ENCODE results near the gene PLXNC1. TPM values are rescaled to one million over a fixed set of nuclear protein-coding genes. Genes with fewer than 3 reads are reported as not detected.

Gene PLXNC1
- total RNA-seq, 2 donors from 2014 or later: 11.3 to 14.1 TPM

GRCh38 chr12:94141892-94142291 lies 6.5 kb upstream of the PLXNC1 start:
- DNase-seq: no peak
- peaks cover 13% of the 10 kb centered on the region for H3K4me1 Mint-ChIP-seq (ENCODE audit: low read depth)
- H3K27ac Mint-ChIP-seq: no peak overlapping the region
- no peak for ATAC-seq (replicated peaks in 1 of 2)
- H3K27me3 Mint-ChIP-seq (ENCODE audit: low read depth): peaks cover 31% of the 10 kb centered on the region
- H3K4me3 Mint-ChIP-seq: no peak overlapping the region
- H3K9me3 Mint-ChIP-seq: no peaks in the 10 kb centered on the region
- H3K36me3 Mint-ChIP-seq (ENCODE audit: insufficient read depth in 2 of 2): no peaks in the 10 kb centered on the region

GRCh38 chr12:94143438-94143837 lies 4.9 kb upstream of the PLXNC1 start:
- DNase-seq: no peak
- no peak overlapping the region for H3K4me3 Mint-ChIP-seq
- no peak overlapping the region for H3K27ac Mint-ChIP-seq
- H3K36me3 Mint-ChIP-seq (ENCODE audit: insufficient read depth in 2 of 2): no peaks in the 10 kb centered on the region
- no peak for ATAC-seq (replicated peaks in 1 of 2)
- H3K9me3 Mint-ChIP-seq: no peaks in the 10 kb centered on the region
- peaks cover 13% of the 10 kb centered on the region for H3K4me1 Mint-ChIP-seq (ENCODE audit: low read depth)
- peaks cover 37% of the 10 kb centered on the region for H3K27me3 Mint-ChIP-seq (ENCODE audit: low read depth)

GRCh38 chr12:94143951-94144350 lies 4.4 kb upstream of the PLXNC1 start:
- Mint-ChIP-seq H3K4me1 (ENCODE audit: low read depth) (peaks cover 13% of the 10 kb centered on the region), H3K27ac (no peak overlapping the region), H3K4me3 (no peak overlapping the region), H3K9me3 (no peaks in the 10 kb centered on the region), H3K36me3 (ENCODE audit: insufficient read depth in 2 of 2) (no peaks in the 10 kb centered on the region), H3K27me3 (ENCODE audit: low read depth) (peaks cover 37% of the 10 kb centered on the region)
- no peak for DNase-seq
- ATAC-seq (replicated peaks in 1 of 2): no peak

- Mint-ChIP-seq H3K27me3 (ENCODE audit: low read depth) (peaks cover 37% of the 10 kb centered on the region), H3K4me3 (no peak overlapping the region), H3K9me3 (no peaks in the 10 kb centered on the region), H3K4me1 (ENCODE audit: low read depth) (peaks cover 13% of the 10 kb centered on the region), H3K36me3 (ENCODE audit: insufficient read depth in 2 of 2) (no peaks in the 10 kb centered on the region), H3K27ac (no peak overlapping the region)
- DNase-seq: no peak
- ATAC-seq (replicated peaks in 1 of 2): no peak
Measured at GRCh38 chr12:94144781-94145180, 3.6 kb upstream of the PLXNC1 start.

- no peak for ATAC-seq (replicated peaks in 1 of 2)
- Mint-ChIP-seq H3K9me3 (no peaks in the 10 kb centered on the region), H3K36me3 (ENCODE audit: insufficient read depth in 2 of 2) (peaks cover 2 to 3% of the 10 kb centered on the region in 2 donors), H3K4me1 (ENCODE audit: low read depth) (peaks cover 16% of the 10 kb centered on the region), H3K4me3 (no peak overlapping the region), H3K27ac (no peak overlapping the region), H3K27me3 (ENCODE audit: low read depth) (peaks cover 37% of the 10 kb centered on the region)
- no peak for DNase-seq
Measured at GRCh38 chr12:94145191-94145983, 3.0 kb upstream of the PLXNC1 start.

GRCh38 chr12:94146166-94146936 lies 2.0 kb upstream of the PLXNC1 start:
- peaks cover 37% of the 10 kb centered on the region for H3K27me3 Mint-ChIP-seq (ENCODE audit: low read depth)
- ATAC-seq (replicated peaks in 1 of 2): no peak

GRCh38 chr12:94147387-94147990 lies 888 bp upstream of the PLXNC1 start:
- DNase-seq (no peak), ATAC-seq (replicated peaks in 1 of 2) (no peak)
- H3K4me3 Mint-ChIP-seq: peak overlapping the region; percentile 91 to 94
- H3K9me3 Mint-ChIP-seq: no peaks in the 10 kb centered on the region
- H3K36me3 Mint-ChIP-seq (ENCODE audit: insufficient read depth in 2 of 2): peaks cover 2 to 3% of the 10 kb centered on the region in 2 donors
- peaks cover 40% of the 10 kb centered on the region for H3K27me3 Mint-ChIP-seq (ENCODE audit: low read depth)
- H3K27ac Mint-ChIP-seq: no peak overlapping the region
- H3K4me1 Mint-ChIP-seq (ENCODE audit: low read depth): peaks cover 19% of the 10 kb centered on the region

More at GRCh38 chr12:94146166-94146936, 2.0 kb upstream of the PLXNC1 start:
- no peak for DNase-seq
- no peak overlapping the region for H3K4me3 Mint-ChIP-seq
- H3K4me1 Mint-ChIP-seq (ENCODE audit: low read depth): peaks cover 23% of the 10 kb centered on the region
- peaks cover 2 to 3% of the 10 kb centered on the region in 2 donors for H3K36me3 Mint-ChIP-seq (ENCODE audit: insufficient read depth in 2 of 2)
- H3K9me3 Mint-ChIP-seq: no peaks in the 10 kb centered on the region
- no peak overlapping the region for H3K27ac Mint-ChIP-seq

- DNase-seq (no peak), ATAC-seq (replicated peaks in 1 of 2) (peak; percentile 16 to 22)
- Mint-ChIP-seq H3K9me3 (no peaks in the 10 kb centered on the region), H3K27ac (no peak overlapping the region), H3K4me1 (ENCODE audit: low read depth) (peaks cover 23% of the 10 kb centered on the region), H3K27me3 (ENCODE audit: low read depth) (peaks cover 33% of the 10 kb centered on the region), H3K4me3 (peak overlapping the region; percentile 91 to 94), H3K36me3 (ENCODE audit: insufficient read depth in 2 of 2) (peaks cover 2 to 3% of the 10 kb centered on the region in 2 donors)
Measured at GRCh38 chr12:94148739-94149118, 352 bp downstream of the PLXNC1 start.

GRCh38 chr12:94149119-94149780 lies 873 bp downstream of the PLXNC1 start:
- no peak overlapping the region for H3K27ac Mint-ChIP-seq
- H3K36me3 Mint-ChIP-seq (ENCODE audit: insufficient read depth in 2 of 2): peaks cover 2 to 3% of the 10 kb centered on the region in 2 donors
- no peaks in the 10 kb centered on the region for H3K9me3 Mint-ChIP-seq
- peak; percentile 45 for ATAC-seq (replicated peaks in 1 of 2)
- peaks cover 26% of the 10 kb centered on the region for H3K4me1 Mint-ChIP-seq (ENCODE audit: low read depth)
- DNase-seq: peak; percentile 68 to 70
- H3K27me3 Mint-ChIP-seq (ENCODE audit: low read depth): peaks cover 32% of the 10 kb centered on the region
- peak overlapping the region; percentile 93 to 96 for H3K4me3 Mint-ChIP-seq

- peak; percentile 5 to 16 for ATAC-seq (replicated peaks in 1 of 2)
- peaks cover 26% of the 10 kb centered on the region for H3K4me1 Mint-ChIP-seq (ENCODE audit: low read depth)
- DNase-seq: peak; percentile 43 to 48
- peaks cover 2 to 3% of the 10 kb centered on the region in 2 donors for H3K36me3 Mint-ChIP-seq (ENCODE audit: insufficient read depth in 2 of 2)
- peaks cover 32% of the 10 kb centered on the region for H3K27me3 Mint-ChIP-seq (ENCODE audit: low read depth)
- no peak overlapping the region for H3K27ac Mint-ChIP-seq
- no peaks in the 10 kb centered on the region for H3K9me3 Mint-ChIP-seq
- H3K4me3 Mint-ChIP-seq: peak overlapping the region; percentile 93 to 96
Measured at GRCh38 chr12:94149781-94150239, 1.4 kb downstream of the PLXNC1 start.

GRCh38 chr12:94150240-94151121 lies 2.1 kb downstream of the PLXNC1 start:
- Mint-ChIP-seq H3K4me1 (ENCODE audit: low read depth) (peaks cover 26% of the 10 kb centered on the region), H3K9me3 (no peaks in the 10 kb centered on the region), H3K4me3 (peak overlapping the region; percentile 93 to 96), H3K27me3 (ENCODE audit: low read depth) (peaks cover 31% of the 10 kb centered on the region), H3K36me3 (ENCODE audit: insufficient read depth in 2 of 2) (peaks cover 2 to 3% of the 10 kb centered on the region in 2 donors), H3K27ac (peak overlapping the region; percentile 32)
- peak; percentile 12 to 16 for ATAC-seq (replicated peaks in 1 of 2)
- peak; percentile 53 to 58 for DNase-seq

- H3K27me3 Mint-ChIP-seq (ENCODE audit: low read depth): peaks cover 20% of the 10 kb centered on the region
- no peaks in the 10 kb centered on the region for H3K9me3 Mint-ChIP-seq
- peak overlapping the region in 1 of 2 donors; percentile 33 for H3K4me3 Mint-ChIP-seq
- H3K27ac Mint-ChIP-seq: peak overlapping the region; percentile 9
- peaks cover 2 to 3% of the 10 kb centered on the region in 2 donors for H3K36me3 Mint-ChIP-seq (ENCODE audit: insufficient read depth in 2 of 2)
- DNase-seq (no peak), ATAC-seq (replicated peaks in 1 of 2) (no peak)
- peaks cover 26% of the 10 kb centered on the region for H3K4me1 Mint-ChIP-seq (ENCODE audit: low read depth)
Measured at GRCh38 chr12:94151582-94151981, 3.2 kb downstream of the PLXNC1 start.
